ENCODE results near the gene NANOG.

GRCh38 chr12:7769999-7770398, 19.2 kb upstream of the NANOG start:
- TF ChIP-seq CTCF (IDR thresholded peaks at IDR 0.05), result no peak
- TF ChIP-seq POLR2AphosphoS5 (IDR thresholded peaks at IDR 0.05), result no peak
- TF ChIP-seq POLR2A (IDR thresholded peaks at IDR 0.05), result no peak
- no peak for TF ChIP-seq EP300 (IDR thresholded peaks at IDR 0.05)

Data from upper lobe of left lung (tissue), 4 donors.